Lower leg skin (tissue), 4 donors: ENCODE measurements around the gene COL13A1. TPM values are rescaled to one million over a fixed set of nuclear protein-coding genes. Genes with fewer than 3 reads are reported as not detected.

Source experiments
- DNase-seq, 2 donors: peaks; one replicate each; pipeline ENCODE4 v3.0.0-alpha.2; 2019; ENCODE audit warnings: low spot score in 2 of 2
- H3K4me3 ChIP-seq: fragments of 200-600 bp; sonication (generic); 2 replicates; pipeline ENCODE4 v1.5.1; 2017; ENCODE audit warnings: mild to moderate bottlenecking, low read depth; ENCODE audit not compliant: poor library complexity, severe bottlenecking
- CTCF ChIP-seq, 3 donors: fragments of 450-650 bp; IDR thresholded peaks; one replicate each; pipeline ENCODE4 v1.5.1; 2016; ENCODE audit warnings: antibody characterized with exemption in 3 of 3, mild to moderate bottlenecking in 3 of 3, moderate library complexity in 2 of 3
- POLR2A ChIP-seq, 2 donors: fragments of 450-650 bp; IDR thresholded peaks; one replicate each; pipeline ENCODE4 v1.6.1; 2016 to 2017; ENCODE audit warnings: antibody characterized with exemption in 2 of 2, mild to moderate bottlenecking in 1 of 2, moderate library complexity in 1 of 2
- WGBS, 2 donors: methylation state at CpG; one replicate each; pipeline ENCODE4 v1.1.5; 2018; 5-methylcytosine and 5-hydroxymethylcytosine counted together
- intact Hi-C: fragments of 100-400 bp; cut with DNase I; formaldehyde crosslinking; loops from one replicate; pipeline ENCODE4 v1.15.0; 2023; ENCODE audit warnings: low total_unique reads
- total RNA-seq, 4 donors: library from RNA; depleted of rRNA; stranded (reverse); fragments of >200 nt; gene quantifications; one replicate each; pipeline ENCODE4 v1.1.0, GENCODE V29; 2016

COL13A1 gene
- total RNA-seq, 4 donors from 2014 or later: 0.93 to 2.3 (median 1.3) TPM

- 89 to 100% methylated on average over 4 of the region's 4 CpGs for WGBS, 2 donors
Observed at GRCh38 chr10:69875856-69876255, 74.2 kb downstream of the COL13A1 start.

GRCh38 chr10:69876286-69876685 lies 74.6 kb downstream of the COL13A1 start:
- intact Hi-C loops: no loop called here
- H3K4me3 ChIP-seq: no peak overlapping the region
- 92 to 96% methylated on average over 8 of the region's 8 CpGs for WGBS, 2 donors
- no peak for DNase-seq
- no peak for TF ChIP-seq CTCF (IDR thresholded peaks at IDR 0.05)
- TF ChIP-seq POLR2A (IDR thresholded peaks at IDR 0.05): no peak

More at GRCh38 chr10:69875856-69876255, 74.2 kb downstream of the COL13A1 start:
- H3K4me3 ChIP-seq: no peak overlapping the region
- no peak for DNase-seq
- no peak for TF ChIP-seq CTCF (IDR thresholded peaks at IDR 0.05)
- TF ChIP-seq POLR2A (IDR thresholded peaks at IDR 0.05): no peak
- intact Hi-C loops: no loop called here

GRCh38 chr10:69876931-69877330 lies 75.2 kb downstream of the COL13A1 start:
- no peak for TF ChIP-seq CTCF (IDR thresholded peaks at IDR 0.05)
- no peak for TF ChIP-seq POLR2A (IDR thresholded peaks at IDR 0.05)
- 95 to 96% methylated on average over 3 of the region's 3 CpGs for WGBS, 2 donors
- DNase-seq: no peak

GRCh38 chr10:69878038-69878437 lies 76.3 kb downstream of the COL13A1 start:
- TF ChIP-seq POLR2A (IDR thresholded peaks at IDR 0.05) (no peak), CTCF (IDR thresholded peaks at IDR 0.05) (no peak)
- intact Hi-C loops: no loop called here
- 67 to 76% methylated on average over 10 of the region's 10 CpGs for WGBS, 2 donors
- DNase-seq: peak in 1 of 2 donors; percentile 94
- no peak overlapping the region for H3K4me3 ChIP-seq

More at GRCh38 chr10:69876931-69877330, 75.2 kb downstream of the COL13A1 start:
- no peak overlapping the region for H3K4me3 ChIP-seq
- intact Hi-C loops: no loop called here

GRCh38 chr10:69878951-69879350 lies 77.2 kb downstream of the COL13A1 start:
- WGBS, 2 donors: 90 to 95% methylated on average over 3 of the region's 3 CpGs
- TF ChIP-seq POLR2A (IDR thresholded peaks at IDR 0.05) (no peak), CTCF (IDR thresholded peaks at IDR 0.05) (no peak)
- no peak overlapping the region for H3K4me3 ChIP-seq
- DNase-seq: no peak
- intact Hi-C loops: no loop called here

- no peak overlapping the region for H3K4me3 ChIP-seq
- DNase-seq: no peak
- no peak for TF ChIP-seq CTCF (IDR thresholded peaks at IDR 0.05)
- intact Hi-C loops: no loop called here
- 89 to 92% methylated on average over 13 of the region's 13 CpGs for WGBS, 2 donors
Observed at GRCh38 chr10:69879634-69880257, 78.0 kb downstream of the COL13A1 start.
